ENCODE data around the gene ANTXR2. TPM values are rescaled to one million over a fixed set of nuclear protein-coding genes. Genes with fewer than 3 reads are reported as not detected.

Gene ANTXR2
- polyA plus RNA-seq, 1 donor from 2014 or later: 67.8 TPM

GRCh38 chr4:79864500-79865200 is 208.4 kb downstream of the ANTXR2 start:
- no peaks in the 10 kb centered on the region for H3K36me3 Mint-ChIP-seq
- H3K4me3 Mint-ChIP-seq: no peak overlapping the region
- H3K27me3 Mint-ChIP-seq: no peaks in the 10 kb centered on the region
- H3K9me3 Mint-ChIP-seq: no peaks in the 10 kb centered on the region
- no peak overlapping the region for H3K27ac Mint-ChIP-seq
- H3K4me1 Mint-ChIP-seq: no peaks in the 10 kb centered on the region

- Mint-ChIP-seq H3K27ac (no peak overlapping the region), H3K27me3 (no peaks in the 10 kb centered on the region), H3K9me3 (no peaks in the 10 kb centered on the region), H3K36me3 (no peaks in the 10 kb centered on the region), H3K4me3 (no peak overlapping the region), H3K4me1 (no peaks in the 10 kb centered on the region)
These were observed 209.7 kb downstream of the ANTXR2 start for GRCh38 chr4:79863333-79863732.

GRCh38 chr4:79862821-79863220 is 210.2 kb downstream of the ANTXR2 start:
- H3K4me3 Mint-ChIP-seq: no peak overlapping the region
- no peaks in the 10 kb centered on the region for H3K36me3 Mint-ChIP-seq
- H3K27ac Mint-ChIP-seq: no peak overlapping the region
- H3K9me3 Mint-ChIP-seq: no peaks in the 10 kb centered on the region
- no peaks in the 10 kb centered on the region for H3K4me1 Mint-ChIP-seq
- H3K27me3 Mint-ChIP-seq: no peaks in the 10 kb centered on the region

GRCh38 chr4:79857811-79858210 is 215.2 kb downstream of the ANTXR2 start:
- H3K4me3 Mint-ChIP-seq: no peak overlapping the region
- H3K27me3 Mint-ChIP-seq: no peaks in the 10 kb centered on the region
- no peaks in the 10 kb centered on the region for H3K9me3 Mint-ChIP-seq
- no peaks in the 10 kb centered on the region for H3K36me3 Mint-ChIP-seq
- no peaks in the 10 kb centered on the region for H3K4me1 Mint-ChIP-seq
- H3K27ac Mint-ChIP-seq: no peak overlapping the region

- Mint-ChIP-seq H3K4me3 (no peak overlapping the region), H3K27me3 (no peaks in the 10 kb centered on the region), H3K36me3 (no peaks in the 10 kb centered on the region), H3K4me1 (no peaks in the 10 kb centered on the region), H3K9me3 (no peaks in the 10 kb centered on the region), H3K27ac (no peak overlapping the region)
These were observed 216.8 kb downstream of the ANTXR2 start for GRCh38 chr4:79856196-79856595.

GRCh38 chr4:79854856-79855502 is 218.1 kb downstream of the ANTXR2 start:
- no peaks in the 10 kb centered on the region for H3K36me3 Mint-ChIP-seq
- no peak overlapping the region for H3K27ac Mint-ChIP-seq
- no peaks in the 10 kb centered on the region for H3K27me3 Mint-ChIP-seq
- H3K4me3 Mint-ChIP-seq: no peak overlapping the region
- no peaks in the 10 kb centered on the region for H3K4me1 Mint-ChIP-seq
- H3K9me3 Mint-ChIP-seq: no peaks in the 10 kb centered on the region

- Mint-ChIP-seq H3K27ac (no peak overlapping the region), H3K4me3 (no peak overlapping the region), H3K9me3 (no peaks in the 10 kb centered on the region), H3K27me3 (no peaks in the 10 kb centered on the region), H3K4me1 (no peaks in the 10 kb centered on the region), H3K36me3 (no peaks in the 10 kb centered on the region)
These were observed 220.7 kb downstream of the ANTXR2 start for GRCh38 chr4:79852305-79852730.

- Mint-ChIP-seq H3K27me3 (no peaks in the 10 kb centered on the region), H3K4me3 (no peak overlapping the region), H3K9me3 (no peaks in the 10 kb centered on the region), H3K27ac (no peak overlapping the region), H3K36me3 (no peaks in the 10 kb centered on the region), H3K4me1 (no peaks in the 10 kb centered on the region)
These were observed 221.3 kb downstream of the ANTXR2 start for GRCh38 chr4:79851625-79852304.

Other genes with a start within 250 kb of the ANTXR2 start
- 3.8 TPM for gene PRDM8, start 124.3 kb upstream of the ANTXR2 start, polyA plus RNA-seq
- not detected for gene FGF5, start 193.4 kb upstream of the ANTXR2 start, polyA plus RNA-seq